HG02884 (cell line): ENCODE measurements around the gene TPX2.

Source experiments
- ATAC-seq: cut with Tn5 transposase; IDR thresholded peaks from one replicate; pipeline ENCODE4 v1.9.1; 2021; ENCODE audit warnings: mild to moderate bottlenecking, moderate library complexity; ENCODE audit not compliant: unreplicated experiment

Gene TPX2

DNA sequence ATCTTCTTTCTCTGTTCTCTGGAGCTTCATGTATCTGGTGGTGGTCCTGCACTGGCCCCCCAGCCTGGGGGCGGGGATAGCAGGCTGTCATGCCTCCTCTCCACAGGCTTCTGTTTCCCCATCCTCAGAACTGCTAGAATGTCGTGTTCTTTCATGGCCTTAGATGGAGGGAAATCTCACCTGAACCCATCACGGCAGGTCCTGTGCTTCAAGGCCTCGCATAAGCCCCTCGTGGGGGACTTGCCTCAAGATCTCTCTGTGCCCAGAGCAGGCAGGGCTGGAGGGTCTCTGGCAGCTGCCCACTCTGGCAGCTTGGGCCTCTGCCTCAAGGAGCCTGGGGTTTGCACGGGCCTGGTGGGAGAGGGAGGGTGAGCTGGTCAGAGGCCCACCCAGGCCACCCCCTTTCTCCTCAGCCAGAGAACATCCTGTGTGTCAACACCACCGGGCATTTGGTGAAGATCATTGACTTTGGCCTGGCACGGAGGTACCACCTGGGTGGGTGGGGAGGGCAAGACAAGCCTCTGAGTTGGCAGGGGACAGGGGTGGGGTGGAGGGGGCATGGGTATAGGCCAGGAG lies 91.4 kb downstream of the TPX2 start:
- no peak for ATAC-seq

DNA sequence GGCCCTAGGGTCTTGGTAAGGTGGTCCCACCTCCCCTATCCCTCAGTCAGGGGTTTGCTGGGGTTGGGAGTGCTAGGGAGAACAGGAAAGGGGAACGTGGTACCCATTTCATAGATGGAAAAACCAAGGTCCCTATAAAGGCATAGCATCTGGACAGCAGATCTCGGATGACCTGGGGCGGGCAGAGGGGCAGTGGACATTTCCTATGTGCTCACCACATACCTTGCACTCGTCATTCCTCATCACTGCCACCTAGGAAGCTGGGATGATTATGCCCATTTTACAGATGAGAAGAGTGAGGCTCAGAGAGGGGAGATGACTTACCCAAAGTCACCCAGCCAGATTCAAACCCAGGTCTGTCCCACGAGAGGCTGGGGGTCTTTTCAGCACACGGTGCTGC lies 92.1 kb downstream of the TPX2 start:
- ATAC-seq = no peak

DNA sequence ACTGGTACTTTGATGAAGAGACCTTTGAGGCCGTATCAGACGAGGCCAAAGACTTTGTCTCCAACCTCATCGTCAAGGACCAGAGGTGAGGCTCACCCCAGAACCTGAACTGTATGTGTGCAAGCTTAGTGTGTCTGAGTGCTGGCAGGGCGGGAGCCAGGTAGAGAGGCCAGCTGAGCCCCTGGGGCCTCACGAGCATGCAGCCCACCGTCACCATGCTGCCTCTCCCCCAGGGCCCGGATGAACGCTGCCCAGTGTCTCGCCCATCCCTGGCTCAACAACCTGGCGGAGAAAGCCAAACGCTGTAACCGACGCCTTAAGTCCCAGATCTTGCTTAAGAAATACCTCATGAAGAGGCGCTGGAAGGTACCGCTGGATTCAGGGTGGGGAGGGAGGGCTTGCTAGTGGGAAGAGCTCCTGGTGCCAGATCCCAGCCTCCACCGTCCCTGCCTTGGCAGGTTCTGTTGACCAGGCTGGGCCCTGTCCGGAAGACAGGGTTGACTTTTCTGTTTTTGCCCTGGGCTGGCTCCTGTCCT lies 92.7 kb downstream of the TPX2 start:
- ATAC-seq = no peak

DNA sequence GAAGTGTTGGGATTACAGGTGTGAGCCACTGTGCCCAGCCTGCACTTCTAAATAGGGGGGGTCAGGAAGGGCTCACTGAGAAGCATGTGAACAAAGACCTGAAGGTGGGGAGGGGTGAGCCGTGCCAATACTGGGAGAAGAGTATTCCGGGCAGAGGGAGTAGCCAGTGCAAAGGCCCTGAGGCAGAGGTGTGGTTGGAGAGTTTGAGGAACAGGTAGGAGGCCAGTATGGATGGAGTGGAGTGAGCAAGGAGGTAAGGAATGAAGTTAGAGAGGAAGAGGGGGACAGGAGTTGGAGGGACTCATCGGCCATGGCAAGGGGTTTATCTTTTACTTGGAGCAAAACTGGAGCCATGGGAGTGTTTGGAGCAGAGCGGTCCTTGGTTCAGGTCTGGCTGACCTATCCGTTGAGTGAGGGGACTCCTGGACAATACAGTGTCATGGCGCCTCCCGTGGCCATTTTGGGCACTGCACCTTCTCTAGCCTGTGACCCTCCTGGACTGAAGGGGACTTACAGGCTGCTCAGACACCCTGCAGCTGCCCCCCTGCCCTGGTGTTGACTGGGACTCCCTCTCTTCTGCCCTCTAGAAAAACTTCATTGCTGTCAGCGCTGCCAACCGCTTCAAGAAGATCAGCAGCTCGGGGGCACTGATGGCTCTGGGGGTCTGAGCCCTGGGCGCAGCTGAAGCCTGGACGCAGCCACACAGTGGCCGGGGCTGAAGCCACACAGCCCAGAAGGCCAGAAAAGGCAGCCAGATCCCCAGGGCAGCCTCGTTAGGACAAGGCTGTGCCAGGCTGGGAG lies 94.2 kb downstream of the TPX2 start:
- ATAC-seq = no peak

DNA sequence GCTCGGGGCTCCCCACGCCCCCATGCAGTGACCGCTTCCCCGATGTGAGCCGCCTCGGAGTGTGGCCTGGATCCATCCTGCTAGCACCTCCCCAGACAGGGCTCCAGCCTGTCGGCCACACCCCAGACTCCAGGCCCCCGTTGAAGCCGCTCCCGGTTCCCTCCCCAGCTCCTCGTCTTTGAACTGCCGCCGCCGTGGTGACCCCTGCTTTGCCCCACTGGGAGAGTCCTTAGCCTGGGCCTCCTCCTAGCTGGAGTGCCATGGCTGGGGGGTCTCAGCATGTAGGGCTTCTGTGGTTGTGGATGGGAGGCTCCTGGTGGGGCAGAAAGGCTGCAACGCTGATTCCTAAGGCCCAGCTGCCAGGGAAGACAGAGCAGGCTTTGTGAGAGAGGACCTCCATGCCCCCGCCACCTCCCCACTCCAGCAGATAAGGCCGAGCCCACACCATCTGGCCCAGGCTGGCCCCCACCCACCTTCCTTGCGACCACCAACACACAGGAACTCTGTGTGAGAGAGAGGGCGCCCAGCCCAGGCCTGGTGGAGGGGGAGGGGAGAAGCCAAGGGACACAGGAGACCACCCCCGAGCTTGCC lies 94.9 kb downstream of the TPX2 start:
- no peak for ATAC-seq

DNA sequence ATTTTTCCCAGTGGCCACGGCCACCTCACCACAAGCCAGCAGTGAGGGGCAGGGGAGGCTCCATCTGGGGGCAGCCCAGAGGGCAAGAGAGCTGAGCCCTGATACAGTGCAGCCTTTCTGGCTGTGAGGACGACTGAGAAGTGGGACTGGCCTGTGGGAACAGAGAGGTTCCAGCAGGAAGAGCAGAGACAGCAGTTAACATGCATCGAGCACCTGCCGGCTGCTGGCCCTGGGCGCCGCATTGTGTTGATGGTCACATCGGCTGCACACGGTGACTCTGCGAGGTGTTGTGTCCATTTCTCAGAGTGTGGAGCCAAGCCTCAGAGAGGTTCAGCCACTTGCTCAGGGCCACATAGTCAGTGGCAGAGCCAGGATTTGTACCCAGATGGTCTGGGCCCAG lies 96.5 kb downstream of the TPX2 start:
- no peak for ATAC-seq

DNA sequence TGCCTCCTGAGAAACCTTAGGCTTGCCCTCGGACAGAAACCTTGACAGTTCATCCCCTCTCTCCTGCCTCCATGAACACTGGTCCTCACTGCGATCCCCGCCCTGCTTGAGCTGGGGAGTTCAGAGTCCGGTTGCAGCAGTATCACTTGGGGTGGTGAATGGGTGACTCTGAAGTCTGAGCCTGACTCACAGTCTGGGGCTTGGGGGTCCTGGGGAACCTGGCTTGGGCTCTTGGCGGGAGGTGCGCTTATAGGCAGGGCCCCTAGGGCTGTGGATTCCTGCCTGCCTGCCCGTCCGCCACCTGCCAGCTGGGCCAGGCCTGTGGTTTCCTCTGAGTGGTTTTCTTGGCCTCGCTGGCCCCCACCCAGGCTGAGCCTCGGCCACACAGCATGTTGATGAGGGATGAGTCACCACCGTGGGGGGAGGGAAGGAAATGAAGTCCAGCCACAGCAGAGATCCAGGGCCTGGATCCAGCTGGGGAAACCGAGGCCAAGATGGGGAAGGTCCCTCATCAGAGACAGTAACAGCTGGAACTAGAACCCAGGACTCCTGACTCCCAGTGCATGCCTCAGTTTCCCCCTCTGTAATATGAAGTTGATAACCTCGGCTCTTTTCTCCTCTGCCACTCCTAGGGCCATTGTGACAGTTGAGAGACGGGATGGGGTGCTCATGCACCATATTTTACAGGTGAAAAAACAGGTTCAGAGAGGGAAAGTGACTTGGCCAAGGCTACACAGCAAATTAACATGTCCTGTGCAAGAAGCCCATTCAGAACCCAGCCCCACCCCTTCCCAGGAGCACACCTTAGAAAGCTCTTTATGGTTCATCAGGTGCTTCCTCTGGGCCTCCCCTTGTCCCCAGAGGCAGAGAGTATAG lies 97.1 kb downstream of the TPX2 start:
- peak; percentile 50 for ATAC-seq

DNA sequence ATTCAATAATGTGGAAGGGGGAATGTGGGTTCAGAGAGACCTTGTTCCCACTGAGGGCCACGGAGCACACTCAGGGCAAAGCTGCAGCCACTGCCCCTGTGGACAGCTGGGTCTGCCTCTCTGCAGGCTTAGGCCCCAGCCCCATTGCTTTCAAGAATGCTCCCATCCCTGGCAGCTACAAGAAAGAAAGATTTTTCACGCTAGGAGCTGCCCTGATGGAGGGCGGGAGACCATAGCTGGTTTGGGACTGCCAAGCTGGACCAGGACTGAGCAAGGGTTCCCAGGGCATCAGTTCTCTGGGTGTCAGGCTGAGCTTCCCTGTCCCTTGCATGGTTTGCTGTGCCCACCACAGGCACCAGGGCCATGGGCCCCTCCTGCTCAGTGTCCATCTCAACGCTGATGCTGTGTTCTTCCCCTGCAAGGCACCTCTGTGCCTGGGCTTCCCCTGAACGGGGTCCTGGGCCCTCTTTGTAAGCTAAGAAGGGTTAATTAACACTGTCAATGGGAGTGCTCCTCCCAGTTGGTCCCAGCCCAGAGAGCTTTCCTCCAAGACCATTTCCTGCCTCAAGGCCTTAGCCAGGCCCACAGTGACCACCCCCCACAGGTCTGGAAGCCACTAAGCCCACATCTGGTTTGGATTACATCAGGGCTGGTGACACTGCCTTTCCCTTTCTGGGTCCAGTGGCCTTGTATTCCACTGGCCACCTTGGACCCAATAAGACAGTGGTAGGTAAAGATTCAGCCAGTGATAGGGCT lies 97.9 kb downstream of the TPX2 start:
- ATAC-seq = no peak

DNA sequence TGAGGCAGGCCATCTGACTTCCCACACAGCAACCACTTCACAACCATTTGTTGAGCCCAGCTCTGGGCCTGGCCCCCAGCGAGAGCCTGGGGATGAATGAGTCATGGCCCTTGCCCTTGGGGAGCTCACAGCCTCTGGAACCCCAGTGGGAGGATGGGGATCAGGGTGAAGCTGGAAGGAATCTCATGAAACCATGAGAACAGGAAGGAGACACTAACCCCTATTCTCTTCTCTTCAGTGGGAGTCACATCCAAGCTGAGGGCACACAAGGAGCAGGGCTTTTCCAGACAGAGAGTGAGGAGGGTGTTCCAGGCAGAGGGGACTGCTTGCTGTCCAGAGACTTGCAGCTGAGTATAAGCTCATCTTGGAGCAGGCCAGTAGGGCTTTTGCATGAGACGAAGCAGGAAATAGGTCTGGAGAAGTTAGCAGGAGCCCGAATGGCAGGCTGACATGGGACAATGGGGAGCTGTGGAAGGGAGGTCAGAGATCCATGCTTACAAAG lies 98.9 kb downstream of the TPX2 start:
- no peak for ATAC-seq

DNA sequence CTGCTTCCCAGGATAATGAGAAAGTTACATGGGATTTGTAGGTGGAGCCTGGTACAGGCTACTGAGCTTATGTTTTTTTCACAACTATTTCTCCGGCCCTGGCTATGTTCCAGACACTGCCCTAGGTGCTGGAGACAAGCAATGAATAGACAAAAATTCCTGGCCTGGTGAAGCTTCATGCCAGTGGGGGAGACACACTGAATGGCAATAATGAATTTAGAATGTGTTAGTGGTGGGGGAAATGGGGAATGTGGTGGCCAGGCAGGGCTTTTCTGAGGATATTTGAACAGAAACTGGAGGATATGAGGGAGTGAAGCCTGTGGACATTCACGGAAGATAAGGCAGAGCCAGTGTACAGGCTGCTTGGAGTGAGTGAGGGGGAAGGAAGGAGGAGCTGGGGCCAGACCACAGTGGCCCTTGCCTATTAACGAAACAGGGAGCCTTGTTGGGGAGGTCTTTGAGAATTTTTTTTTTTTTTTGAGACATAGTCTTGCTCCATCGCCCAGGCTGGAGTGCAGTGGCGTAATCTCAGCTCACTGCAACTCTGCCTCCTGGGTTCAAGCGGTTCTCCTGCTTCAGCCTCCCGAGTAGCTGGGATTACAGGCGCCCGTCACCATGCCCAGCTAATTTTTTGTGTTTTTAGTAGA lies 99.7 kb downstream of the TPX2 start:
- no peak for ATAC-seq

DNA sequence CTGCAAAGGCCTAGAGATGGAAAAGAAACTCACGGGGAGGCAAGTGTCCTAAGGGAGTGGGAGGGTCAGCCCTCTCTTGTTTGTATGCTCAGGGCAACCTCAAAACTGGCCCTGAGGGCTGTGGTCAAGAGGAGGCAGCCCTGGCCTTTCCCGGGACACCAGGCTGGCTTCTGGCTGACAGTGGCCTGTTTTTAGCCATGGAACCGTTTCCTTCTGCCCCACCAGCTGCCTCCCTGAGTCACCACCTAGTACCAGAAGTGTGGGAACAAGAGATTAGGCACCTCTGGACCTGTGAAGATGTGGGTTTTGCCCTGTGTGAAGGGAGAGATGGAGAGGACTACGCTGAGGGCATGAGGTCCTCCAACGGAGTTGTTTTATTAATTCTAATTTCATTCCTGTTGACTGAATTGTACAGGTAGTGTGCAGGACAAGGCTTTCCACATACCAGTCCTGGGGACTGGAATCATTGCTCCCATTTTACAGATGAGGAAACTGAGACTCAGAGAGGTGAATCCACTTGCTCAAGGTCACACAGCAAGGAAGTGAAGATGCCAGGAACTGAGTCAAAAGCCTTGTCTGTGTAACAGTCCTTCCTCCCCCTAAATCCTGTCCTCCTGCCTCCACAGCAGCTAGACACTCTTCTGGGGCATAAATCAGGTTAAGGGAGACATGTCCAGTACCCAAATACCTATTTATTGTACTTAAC lies 100.8 kb downstream of the TPX2 start:
- no peak for ATAC-seq

DNA sequence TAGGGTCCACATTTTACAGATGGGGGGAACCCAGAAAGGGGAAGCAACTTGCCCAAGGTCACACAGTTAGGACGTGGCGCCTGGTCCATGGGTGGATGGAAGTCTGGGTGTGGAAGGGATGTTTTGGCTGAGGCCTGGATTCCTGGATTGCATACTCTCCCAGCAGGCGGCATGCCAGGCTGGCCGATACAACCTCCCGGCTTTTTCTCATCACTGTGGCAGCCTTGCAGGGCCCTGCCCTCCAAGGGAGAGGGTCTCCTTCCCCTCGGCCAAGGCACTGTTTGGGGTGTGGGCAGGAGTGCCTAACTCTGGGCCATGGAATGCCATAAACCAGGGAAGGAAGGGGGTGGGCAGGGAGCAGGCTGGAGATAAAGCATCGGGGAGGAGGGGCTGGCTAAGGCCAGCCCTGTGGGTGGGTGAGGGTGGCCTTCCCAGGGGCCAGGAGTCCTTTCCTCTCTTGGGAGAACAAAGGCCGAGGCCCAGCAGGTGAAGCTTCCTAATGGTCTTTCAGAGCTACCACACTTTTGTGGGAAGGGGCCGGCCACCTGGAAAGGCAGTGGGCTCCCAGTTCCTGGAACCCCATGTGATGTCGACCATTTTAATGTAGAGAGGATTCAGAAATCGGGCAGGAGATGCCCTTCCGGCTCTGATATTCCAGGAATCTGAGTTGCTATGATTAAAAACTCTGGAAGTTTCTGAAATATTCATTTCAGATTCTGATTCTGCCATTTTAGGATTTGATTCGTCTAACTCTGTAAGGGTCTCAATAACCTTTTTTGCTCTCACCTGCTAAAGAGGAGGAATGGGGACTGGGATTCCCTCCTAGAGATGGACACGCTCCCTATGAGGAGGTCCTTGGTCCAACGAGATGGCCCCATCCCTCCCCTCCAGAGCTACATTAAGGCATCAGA lies 102.1 kb downstream of the TPX2 start:
- ATAC-seq = no peak

DNA sequence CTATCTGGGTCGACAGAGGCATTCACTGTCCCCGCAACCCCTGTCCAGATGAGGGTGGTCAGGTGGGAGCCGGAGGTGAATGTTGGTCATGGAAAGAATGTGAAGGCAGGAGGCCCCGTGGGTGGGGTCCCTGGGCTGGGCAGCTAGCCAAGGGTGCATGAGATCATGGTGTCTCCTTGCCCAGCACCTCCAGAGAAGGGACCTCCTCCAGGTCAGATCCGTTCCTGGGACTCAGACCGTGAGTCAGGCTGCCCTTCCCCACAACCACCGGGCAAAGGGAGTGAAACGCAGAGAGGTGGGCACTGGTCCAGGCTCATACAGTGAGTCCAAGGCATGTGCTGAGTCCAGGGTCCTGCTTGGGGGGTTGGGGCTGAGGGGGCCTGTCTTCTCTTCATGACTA lies 102.8 kb downstream of the TPX2 start:
- no peak for ATAC-seq

DNA sequence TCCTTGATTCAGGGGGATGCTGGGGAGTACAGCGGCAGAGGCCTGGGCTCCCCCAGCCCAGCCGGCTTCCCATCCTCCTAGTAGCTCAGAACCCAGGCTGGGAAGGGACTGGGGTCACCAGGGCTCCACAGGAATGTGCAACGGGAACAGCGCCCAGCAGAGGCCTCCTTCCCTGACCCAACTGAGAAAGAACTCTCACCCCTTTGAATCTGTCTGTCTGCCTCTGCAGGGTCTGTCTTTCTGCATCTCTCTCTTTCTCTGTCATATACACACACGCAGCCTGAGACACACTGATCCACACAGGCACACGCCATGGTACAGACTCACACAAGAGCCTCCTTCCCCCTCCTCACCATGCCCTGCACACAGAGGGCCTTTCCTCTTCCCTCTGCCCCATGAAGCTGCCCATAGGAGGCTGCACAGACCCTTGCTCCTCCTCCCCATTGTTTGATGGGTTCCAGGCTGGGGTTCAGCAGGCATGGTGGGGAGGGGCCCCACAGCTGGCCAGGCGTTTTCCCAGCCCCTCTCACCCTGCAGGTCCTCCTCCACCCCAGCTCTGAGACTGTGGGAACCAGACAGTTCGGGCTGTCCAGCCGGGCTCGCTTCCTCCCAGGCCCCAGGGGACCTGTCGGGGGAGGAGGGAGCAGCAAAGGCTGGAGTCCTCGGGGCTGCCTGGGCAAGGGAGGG lies 103.5 kb downstream of the TPX2 start:
- ATAC-seq = no peak

DNA sequence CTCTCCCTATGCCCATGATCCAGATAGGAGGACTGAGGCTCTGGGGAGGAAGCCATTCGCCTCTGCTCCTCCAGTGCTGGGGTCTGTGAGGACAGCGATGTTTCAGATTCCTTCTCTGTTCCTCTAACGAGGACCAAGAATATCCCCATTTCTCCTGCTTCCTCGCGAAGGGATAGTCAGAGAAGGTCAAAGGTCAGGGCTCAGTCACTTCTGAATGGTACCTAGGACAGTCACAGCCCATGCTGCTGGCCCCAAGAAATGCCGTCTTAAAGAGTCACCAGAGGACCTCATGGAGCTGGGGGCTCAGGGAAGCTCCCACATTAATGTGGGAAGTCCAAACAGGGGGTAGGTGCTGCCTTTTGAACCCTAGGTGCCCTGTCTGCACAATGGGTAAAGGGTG lies 104.2 kb downstream of the TPX2 start:
- ATAC-seq = no peak

DNA sequence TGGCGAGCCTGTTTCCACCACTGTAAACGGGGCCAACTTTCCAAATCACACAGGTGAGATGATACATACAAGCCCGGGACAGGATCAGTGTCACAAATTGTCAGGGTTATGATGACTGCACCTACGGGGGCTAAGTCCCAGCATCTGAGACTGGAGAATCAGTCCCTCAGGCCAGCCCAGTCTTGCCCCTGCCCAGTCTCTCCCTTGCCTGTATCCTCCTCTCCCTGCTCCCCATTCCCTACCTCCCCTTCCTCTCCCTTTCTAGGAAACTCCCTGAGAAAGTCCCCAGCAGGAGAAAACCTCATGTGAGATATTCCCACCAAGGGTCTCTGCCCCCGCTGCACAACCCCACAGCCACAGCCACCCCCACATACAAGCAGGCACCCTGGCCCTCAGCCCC lies 104.8 kb downstream of the TPX2 start:
- no peak for ATAC-seq

DNA sequence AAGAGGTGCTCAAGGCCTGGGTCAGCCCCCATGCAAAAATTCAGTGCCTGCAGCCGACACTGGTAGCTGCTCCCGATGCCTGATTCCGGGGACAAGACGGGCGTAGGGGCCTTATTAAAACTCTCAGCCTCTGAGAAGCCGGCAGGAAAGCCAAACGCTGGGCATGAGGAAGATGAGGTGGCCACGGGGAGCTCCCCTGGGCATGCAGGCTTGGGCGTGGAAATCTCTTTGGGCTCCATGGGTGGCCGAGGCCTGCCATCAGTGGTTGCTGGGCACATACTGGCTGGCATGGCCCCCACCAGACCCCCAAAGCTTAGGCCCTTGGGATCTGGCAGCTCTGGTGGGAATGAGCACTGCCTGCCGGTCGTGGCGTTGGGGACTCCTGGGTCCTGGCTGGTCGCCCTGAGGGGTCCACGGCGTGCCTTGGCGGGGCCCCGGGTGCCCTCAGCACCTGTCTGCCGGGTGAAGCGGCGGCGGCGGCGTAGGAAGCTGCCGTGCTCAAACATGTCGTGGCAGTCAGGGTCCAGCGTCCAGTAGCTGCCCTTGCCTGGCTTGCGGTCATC lies 105.7 kb downstream of the TPX2 start:
- no peak for ATAC-seq
